MM.1S (cell line): ENCODE data around the gene FAM117B.

Experiments used
- DNase-seq: peaks from one replicate; pipeline ENCODE4 v3.0.0-alpha.2; 2015
- H2AFZ ChIP-seq: fragments of 300-600 bp; sonication (generic); 2 replicates; pipeline ENCODE4 v1.6.0; 2016; ENCODE audit warnings: antibody characterized with exemption, low read length
- H3F3A ChIP-seq: fragments of 300-600 bp; sonication (generic); 2 replicates; pipeline ENCODE4 v1.6.1; 2016; ENCODE audit warnings: mild to moderate bottlenecking, antibody characterized with exemption, low read length, moderate library complexity, mixed read lengths; ENCODE audit not compliant: insufficient read depth
- H3K27ac ChIP-seq: fragments of 300-600 bp; sonication (generic); 2 replicates; pipeline ENCODE4 v1.5.1; 2016; ENCODE audit warnings: mild to moderate bottlenecking, low read length
- H3K27me3 ChIP-seq: fragments of 300-600 bp; sonication (generic); replicated peaks from 2 replicates; pipeline ENCODE4 v1.6.0; 2016; ENCODE audit warnings: low read length; ENCODE audit not compliant: insufficient read depth
- H3K36me3 ChIP-seq: fragments of 300-600 bp; sonication (generic); replicated peaks from 2 replicates; pipeline ENCODE4 v1.6.1; 2016; ENCODE audit warnings: mild to moderate bottlenecking, low read length, mixed read lengths; ENCODE audit not compliant: insufficient read depth
- H3K4me1 ChIP-seq: fragments of 300-600 bp; sonication (generic); 2 replicates; pipeline ENCODE4 v1.6.1; 2016; ENCODE audit warnings: low read length, mixed read lengths
- H3K4me2 ChIP-seq: fragments of 300-600 bp; sonication (generic); 2 replicates; pipeline ENCODE4 v1.6.0; 2016; ENCODE audit warnings: low read depth, low read length
- H3K4me3 ChIP-seq: fragments of 300-600 bp; sonication (generic); 2 replicates; pipeline ENCODE4 v1.5.1; 2016; ENCODE audit warnings: low read length, mixed read lengths
- H3K79me2 ChIP-seq: fragments of 300-600 bp; sonication (generic); 2 replicates; pipeline ENCODE4 v1.6.1; 2016; ENCODE audit warnings: mixed run types, low read length, mixed read lengths
- H3K9ac ChIP-seq: fragments of 300-600 bp; sonication (generic); 2 replicates; pipeline ENCODE4 v1.6.1; 2016; ENCODE audit warnings: low read length, mixed read lengths
- H3K9me2 ChIP-seq: fragments of 300-600 bp; sonication (generic); replicated peaks from 2 replicates; pipeline ENCODE4 v1.6.1; 2016; ENCODE audit warnings: mild to moderate bottlenecking, low read length, mixed read lengths; ENCODE audit not compliant: insufficient read depth
- H3K9me3 ChIP-seq: fragments of 300-600 bp; sonication (generic); replicated peaks from 2 replicates; pipeline ENCODE4 v1.6.1; 2016; ENCODE audit warnings: mild to moderate bottlenecking, low read length, mixed read lengths; ENCODE audit not compliant: insufficient read depth
- H4K20me1 ChIP-seq: fragments of 300-600 bp; sonication (generic); 2 replicates; pipeline ENCODE4 v1.6.1; 2016; ENCODE audit warnings: mild to moderate bottlenecking, low read length, moderate library complexity, mixed read lengths; ENCODE audit not compliant: insufficient read depth
- EZH2 ChIP-seq: fragments of 300-600 bp; sonication (generic); optimal IDR thresholded peaks from 2 replicates; pipeline ENCODE3; 2017; ENCODE audit warnings: low read depth, mild to moderate bottlenecking, antibody characterized with exemption, low read length, mixed read lengths
- EZH2phosphoT487 ChIP-seq: fragments of 300-600 bp; sonication (generic); IDR thresholded peaks from 2 replicates; pipeline ENCODE4 v1.6.1; 2018; ENCODE audit warnings: antibody characterized with exemption, low read length
- TF ChIP-seq, protein P1 (sequence below): fragments of 300-600 bp; sonication (generic); IDR thresholded peaks from 2 replicates; pipeline ENCODE4 v1.5.1; 2016; ENCODE audit warnings: antibody characterized with exemption, low read length, mixed read lengths

Gene FAM117B

DNA sequence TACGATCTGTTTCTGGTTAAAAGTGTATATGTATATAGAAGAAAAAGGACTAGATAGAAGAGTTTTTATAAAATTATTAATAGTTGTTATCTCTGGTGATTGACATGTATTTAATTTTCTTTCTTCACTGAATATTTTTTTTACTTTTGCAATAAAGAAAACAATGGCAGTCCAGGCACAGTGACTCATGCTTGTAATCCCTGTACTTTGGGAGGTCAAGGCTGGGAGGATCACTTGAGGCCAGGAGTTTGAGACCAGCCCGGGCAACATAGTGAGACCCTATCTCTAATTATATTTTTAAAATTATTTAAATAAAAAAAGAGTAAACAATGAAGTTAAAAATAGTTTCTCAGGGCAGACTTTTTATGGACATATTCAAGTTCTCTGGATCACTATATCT, 114.7 kb downstream of the FAM117B start:
- TF ChIP-seq, protein P1, sequence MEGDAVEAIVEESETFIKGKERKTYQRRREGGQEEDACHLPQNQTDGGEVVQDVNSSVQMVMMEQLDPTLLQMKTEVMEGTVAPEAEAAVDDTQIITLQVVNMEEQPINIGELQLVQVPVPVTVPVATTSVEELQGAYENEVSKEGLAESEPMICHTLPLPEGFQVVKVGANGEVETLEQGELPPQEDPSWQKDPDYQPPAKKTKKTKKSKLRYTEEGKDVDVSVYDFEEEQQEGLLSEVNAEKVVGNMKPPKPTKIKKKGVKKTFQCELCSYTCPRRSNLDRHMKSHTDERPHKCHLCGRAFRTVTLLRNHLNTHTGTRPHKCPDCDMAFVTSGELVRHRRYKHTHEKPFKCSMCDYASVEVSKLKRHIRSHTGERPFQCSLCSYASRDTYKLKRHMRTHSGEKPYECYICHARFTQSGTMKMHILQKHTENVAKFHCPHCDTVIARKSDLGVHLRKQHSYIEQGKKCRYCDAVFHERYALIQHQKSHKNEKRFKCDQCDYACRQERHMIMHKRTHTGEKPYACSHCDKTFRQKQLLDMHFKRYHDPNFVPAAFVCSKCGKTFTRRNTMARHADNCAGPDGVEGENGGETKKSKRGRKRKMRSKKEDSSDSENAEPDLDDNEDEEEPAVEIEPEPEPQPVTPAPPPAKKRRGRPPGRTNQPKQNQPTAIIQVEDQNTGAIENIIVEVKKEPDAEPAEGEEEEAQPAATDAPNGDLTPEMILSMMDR: no peak
- TF ChIP-seq EZH2 (no peak), EZH2phosphoT487 (no peak)
- no peak overlapping the region for H3K9ac ChIP-seq

DNA sequence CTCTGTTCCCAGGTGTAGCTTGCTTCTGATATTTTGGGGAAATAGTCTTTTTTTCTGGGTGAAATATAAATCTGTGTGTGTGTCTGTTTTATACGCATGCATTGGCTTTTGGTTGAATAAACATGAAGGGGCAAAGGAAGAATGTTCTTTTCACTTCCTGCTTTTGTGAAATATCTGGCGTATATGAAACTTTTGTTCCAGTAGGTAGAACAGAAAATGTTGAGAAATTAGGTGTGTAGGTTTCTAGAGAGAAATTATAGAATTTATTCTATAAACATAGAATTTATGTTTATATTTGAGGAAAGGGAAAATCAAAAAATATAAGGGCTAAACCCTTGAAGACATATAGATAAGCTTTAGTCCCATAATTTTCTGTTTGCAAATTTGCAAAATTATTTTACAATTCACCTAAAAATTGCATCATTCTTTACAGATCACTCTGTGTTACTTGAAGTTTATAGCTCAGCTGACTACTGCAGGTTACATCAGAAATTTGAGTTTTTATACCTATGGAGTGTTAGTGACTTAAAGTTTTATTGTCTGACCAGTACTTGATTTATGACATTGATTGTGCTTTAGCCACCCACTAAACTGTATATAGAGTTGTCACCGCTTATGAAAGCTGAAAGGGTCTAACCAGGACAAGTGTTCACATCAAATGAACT, 116.1 kb downstream of the FAM117B start:
- Histone ChIP-seq H3F3A (no peaks in the 10 kb centered on the region), H3K9me2 (no peaks in the 10 kb centered on the region), H3K27me3 (no peaks in the 10 kb centered on the region), H3K9ac (no peak overlapping the region), H2AFZ (no peak overlapping the region), H3K9me3 (no peaks in the 10 kb centered on the region), H3K4me3 (no peak overlapping the region), H3K4me2 (no peak overlapping the region), H3K79me2 (no peaks in the 10 kb centered on the region), H3K27ac (no peak overlapping the region), H4K20me1 (no peaks in the 10 kb centered on the region), H3K4me1 (peaks cover 5% of the 10 kb centered on the region; the same call in 1 of the 2 replicates), H3K36me3 (no peaks in the 10 kb centered on the region)
- no peak for TF ChIP-seq EZH2
- no peak for DNase-seq

More for the DNA sequence above, 114.7 kb downstream of the FAM117B start:
- H3K27me3 ChIP-seq: no peaks in the 10 kb centered on the region
- H3K4me2 ChIP-seq: no peak overlapping the region
- H3K27ac ChIP-seq: no peak overlapping the region
- H3K4me3 ChIP-seq: no peak overlapping the region
- no peaks in the 10 kb centered on the region for H3K36me3 ChIP-seq
- no peaks in the 10 kb centered on the region for H3F3A ChIP-seq
- no peaks in the 10 kb centered on the region for H3K9me2 ChIP-seq
- no peaks in the 10 kb centered on the region for H3K79me2 ChIP-seq
- no peak overlapping the region for H2AFZ ChIP-seq
- no peak for DNase-seq
- no peaks in the 10 kb centered on the region for H3K9me3 ChIP-seq
- peaks cover 5% of the 10 kb centered on the region; the same call in 1 of the 2 replicates for H3K4me1 ChIP-seq
- H4K20me1 ChIP-seq: no peaks in the 10 kb centered on the region

DNA sequence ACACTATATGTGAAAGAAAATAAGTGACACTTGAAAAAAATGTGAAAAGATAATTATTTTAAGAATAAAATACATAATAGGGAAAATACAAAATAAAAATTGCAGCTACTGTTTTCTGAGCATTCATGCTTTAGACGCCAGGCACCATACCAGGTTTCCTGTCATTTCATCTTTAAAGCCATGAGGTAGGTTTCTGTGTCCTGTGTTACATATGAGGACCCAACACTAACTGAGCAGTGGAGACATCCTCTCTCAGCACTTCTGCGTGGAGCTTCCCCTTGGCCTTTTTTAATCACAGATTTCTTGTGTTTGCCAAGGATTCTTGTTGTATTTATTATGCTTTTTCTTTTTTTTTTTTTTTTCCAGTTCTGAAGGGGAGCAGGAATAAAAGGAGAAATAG, 117.3 kb downstream of the FAM117B start:
- H3K27me3 ChIP-seq: no peaks in the 10 kb centered on the region

More for the DNA sequence above, 117.3 kb downstream of the FAM117B start:
- no peaks in the 10 kb centered on the region for H3K79me2 ChIP-seq
- TF ChIP-seq EZH2 (no peak), EZH2phosphoT487 (no peak)
- TF ChIP-seq, protein P1: no peak
- no peak overlapping the region for H3K4me2 ChIP-seq
- H2AFZ ChIP-seq: no peak overlapping the region
- no peak overlapping the region for H3K27ac ChIP-seq
- peaks cover 5% of the 10 kb centered on the region; the same call in 1 of the 2 replicates for H3K4me1 ChIP-seq
- no peaks in the 10 kb centered on the region for H4K20me1 ChIP-seq
- H3K9me3 ChIP-seq: no peaks in the 10 kb centered on the region
- no peaks in the 10 kb centered on the region for H3F3A ChIP-seq
- H3K36me3 ChIP-seq: no peaks in the 10 kb centered on the region
- DNase-seq: no peak
- no peak overlapping the region for H3K9ac ChIP-seq
- H3K9me2 ChIP-seq: no peaks in the 10 kb centered on the region
- H3K4me3 ChIP-seq: no peak overlapping the region
